Measurements from ENCODE around the gene BARHL2.

BARHL2 gene

GRCh38 chr1:90709535-90709934 lies 7.6 kb downstream of the BARHL2 start:
- TF ChIP-seq CTCF (IDR thresholded peaks at IDR 0.05; ENCODE audit: borderline replicate concordance, insufficient read depth, low read depth, low read length): no peak
- no peak overlapping the region for H3K4me3 ChIP-seq (ENCODE audit: low read depth, low read length)

GRCh38 chr1:90708826-90709225 lies 8.3 kb downstream of the BARHL2 start:
- no peak for TF ChIP-seq CTCF (IDR thresholded peaks at IDR 0.05; ENCODE audit: borderline replicate concordance, insufficient read depth, low read depth, low read length)
- no peak overlapping the region for H3K4me3 ChIP-seq (ENCODE audit: low read depth, low read length)

GRCh38 chr1:90708236-90708786 lies 8.8 kb downstream of the BARHL2 start:
- no peak overlapping the region for H3K4me3 ChIP-seq (ENCODE audit: low read depth, low read length)
- TF ChIP-seq CTCF (IDR thresholded peaks at IDR 0.05; ENCODE audit: borderline replicate concordance, insufficient read depth, low read depth, low read length): no peak

GRCh38 chr1:90707363-90707710 lies 9.8 kb downstream of the BARHL2 start:
- H3K4me3 ChIP-seq (ENCODE audit: low read depth, low read length): no peak overlapping the region
- no peak for TF ChIP-seq CTCF (IDR thresholded peaks at IDR 0.05; ENCODE audit: borderline replicate concordance, insufficient read depth, low read depth, low read length)

- H3K4me3 ChIP-seq (ENCODE audit: low read depth, low read length): no peak overlapping the region
- no peak for TF ChIP-seq CTCF (IDR thresholded peaks at IDR 0.05; ENCODE audit: borderline replicate concordance, insufficient read depth, low read depth, low read length)
Observed at GRCh38 chr1:90706437-90707362, 10.4 kb downstream of the BARHL2 start.

GRCh38 chr1:90705956-90706355 lies 11.1 kb downstream of the BARHL2 start:
- TF ChIP-seq CTCF (IDR thresholded peaks at IDR 0.05; ENCODE audit: borderline replicate concordance, insufficient read depth, low read depth, low read length): no peak
- no peak overlapping the region for H3K4me3 ChIP-seq (ENCODE audit: low read depth, low read length)

GRCh38 chr1:90704817-90705216 lies 12.3 kb downstream of the BARHL2 start:
- TF ChIP-seq CTCF (IDR thresholded peaks at IDR 0.05; ENCODE audit: borderline replicate concordance, insufficient read depth, low read depth, low read length): no peak
- H3K4me3 ChIP-seq (ENCODE audit: low read depth, low read length): no peak overlapping the region
